Peyer's patch (tissue), 4 donors: ENCODE measurements around the gene C7. TPM values are rescaled to one million over a fixed set of nuclear protein-coding genes. Genes with fewer than 3 reads are reported as not detected.
A peak's percentile ranks its signal among the peaks of the same experiment; 100 is the strongest.
"Not testable (repeated sequence)": the region's sequence is repeated elsewhere in the genome, so short reads cannot be mapped to it uniquely, and the experiment has no call there.

Experiments
- DNase-seq, 3 donors: peaks; one replicate each; pipeline ENCODE4 v3.0.0-alpha.2; 2017 to 2019
- H3K27ac ChIP-seq, 4 donors: fragments of 200-600 bp; sonication (generic); one replicate each; pipeline ENCODE4 v1.5.1; 2016 to 2019
- H3K27me3 ChIP-seq, 2 donors: fragments of 200-600 bp; sonication (generic); one replicate each; pipeline ENCODE4 v1.5.1; 2019
- H3K36me3 ChIP-seq, 3 donors: fragments of 200-600 bp; sonication (generic); one replicate each; pipeline ENCODE4 v1.5.1; 2016 to 2019
- H3K4me1 ChIP-seq, 4 donors: fragments of 200-600 bp; sonication (generic); one replicate each; pipeline ENCODE4 v1.5.1; 2016 to 2019
- H3K4me3 ChIP-seq, 4 donors: fragments of 200-600 bp; sonication (generic); 1 replicate in 3 of 4; 2 replicates in 1 of 4; pipeline ENCODE4 v1.5.1; 2016 to 2019; ENCODE audit warnings: mild to moderate bottlenecking in 1 of 4
- H3K9me3 ChIP-seq, 4 donors: fragments of 200-600 bp; sonication (generic); one replicate each; pipeline ENCODE4 v1.5.1; 2016 to 2019; ENCODE audit warnings: mild to moderate bottlenecking in 1 of 4
- CTCF ChIP-seq, 6 experiments: fragments of 450-650 bp in 4 of 6; fragments of 200-600 bp in 2 of 6; sonication (generic) in 1 of 6; IDR thresholded peaks; one replicate each; pipeline ENCODE4 v1.5.1; 2017 to 2019; ENCODE audit warnings: antibody characterized with exemption in 6 of 6, mild to moderate bottlenecking in 3 of 6, moderate library complexity in 1 of 6
- POLR2A ChIP-seq, 2 donors: fragments of 450-650 bp; IDR thresholded peaks; one replicate each; pipeline ENCODE4 v1.5.1; 2017; ENCODE audit warnings: antibody characterized with exemption in 2 of 2, mild to moderate bottlenecking in 2 of 2, moderate library complexity in 2 of 2
- total RNA-seq, 4 donors: library from RNA; depleted of rRNA; stranded (reverse); fragments of >200 nt; gene quantifications; one replicate each; pipeline ENCODE4 v1.1.0, GENCODE V29; 2016

Gene C7
- total RNA-seq: 100 to 1,000 TPM in 1 of 4 donors, 10 to 100 TPM in 3; 42.2 to 287 (median 56.4) TPM

- TF ChIP-seq POLR2A (IDR thresholded peaks at IDR 0.05) (no peak), CTCF (IDR thresholded peaks at IDR 0.05) (no peak)
- peaks cover 0 to 4% (median 0%) of the 10 kb centered on the region in 4 donors for H3K4me1 ChIP-seq
- no peak for DNase-seq
- H3K27ac ChIP-seq: peak within 1 kb of the TSS in 2 of 4 donors; percentile 17 to 59
- no peaks in the 10 kb centered on the region for H3K27me3 ChIP-seq
- H3K4me3 ChIP-seq: peak within 1 kb of the TSS in 3 of 4 donors; percentile 3 to 15 (median 7)
- no peaks in the 10 kb centered on the region for H3K36me3 ChIP-seq
- no peaks in the 10 kb centered on the region for H3K9me3 ChIP-seq
Measured at GRCh38 chr5:40909264-40909663, at the start of gene C7. TSS of gene C7 (plus strand) at chr5:40909497. CDS start at chr5:40909611, 114 bp downstream.

- no peak for DNase-seq
- TF ChIP-seq CTCF (IDR thresholded peaks at IDR 0.05) (no peak), POLR2A (IDR thresholded peaks at IDR 0.05) (no peak)
- no peaks in the 10 kb centered on the region for H3K9me3 ChIP-seq
- H3K4me1 ChIP-seq: no peaks in the 10 kb centered on the region
- no peaks in the 10 kb centered on the region for H3K27me3 ChIP-seq
- no peak overlapping the region for H3K4me3 ChIP-seq
- no peak overlapping the region for H3K27ac ChIP-seq
- H3K36me3 ChIP-seq: no peaks in the 10 kb centered on the region
Measured at GRCh38 chr5:40860711-40861110, 48.6 kb upstream of the C7 start.

GRCh38 chr5:40865004-40865403 is 44.3 kb upstream of the C7 start:
- H3K27me3 ChIP-seq, H3K36me3 ChIP-seq, H3K27ac ChIP-seq, H3K9me3 ChIP-seq, DNase-seq, H3K4me1 ChIP-seq, H3K4me3 ChIP-seq: not testable (repeated sequence)

GRCh38 chr5:40866844-40867243 is 42.5 kb upstream of the C7 start:
- no peaks in the 10 kb centered on the region for H3K36me3 ChIP-seq
- H3K4me3 ChIP-seq: no peak overlapping the region
- no peak overlapping the region for H3K27ac ChIP-seq
- no peak for DNase-seq
- H3K4me1 ChIP-seq: no peaks in the 10 kb centered on the region
- H3K27me3 ChIP-seq: no peaks in the 10 kb centered on the region
- no peak for TF ChIP-seq POLR2A (IDR thresholded peaks at IDR 0.05)
- TF ChIP-seq CTCF (IDR thresholded peaks at IDR 0.05): no peak
- no peaks in the 10 kb centered on the region for H3K9me3 ChIP-seq

- H3K27ac ChIP-seq: no peak overlapping the region
- no peaks in the 10 kb centered on the region for H3K36me3 ChIP-seq
- DNase-seq: no peak
- H3K27me3 ChIP-seq: no peaks in the 10 kb centered on the region
- H3K4me3 ChIP-seq: no peak overlapping the region
- TF ChIP-seq CTCF (IDR thresholded peaks at IDR 0.05) (no peak), POLR2A (IDR thresholded peaks at IDR 0.05) (no peak)
- no peaks in the 10 kb centered on the region for H3K4me1 ChIP-seq
- no peaks in the 10 kb centered on the region for H3K9me3 ChIP-seq
Measured at GRCh38 chr5:40869384-40869783, 39.9 kb upstream of the C7 start.

GRCh38 chr5:40871177-40871576 is 38.1 kb upstream of the C7 start:
- Histone ChIP-seq H3K4me1 (no peaks in the 10 kb centered on the region), H3K36me3 (no peaks in the 10 kb centered on the region), H3K4me3 (no peak overlapping the region), H3K27ac (no peak overlapping the region), H3K9me3 (no peaks in the 10 kb centered on the region), H3K27me3 (no peaks in the 10 kb centered on the region)
- no peak for DNase-seq
- no peak for TF ChIP-seq CTCF (IDR thresholded peaks at IDR 0.05)
- TF ChIP-seq POLR2A (IDR thresholded peaks at IDR 0.05): no peak

GRCh38 chr5:40872253-40872652 is 37.0 kb upstream of the C7 start:
- not testable (repeated sequence) for H3K27ac ChIP-seq, H3K4me3 ChIP-seq, H3K4me1 ChIP-seq, H3K9me3 ChIP-seq, H3K27me3 ChIP-seq, DNase-seq, H3K36me3 ChIP-seq
